Measurements from ENCODE around the gene ACY1.

Gene ACY1

DNA sequence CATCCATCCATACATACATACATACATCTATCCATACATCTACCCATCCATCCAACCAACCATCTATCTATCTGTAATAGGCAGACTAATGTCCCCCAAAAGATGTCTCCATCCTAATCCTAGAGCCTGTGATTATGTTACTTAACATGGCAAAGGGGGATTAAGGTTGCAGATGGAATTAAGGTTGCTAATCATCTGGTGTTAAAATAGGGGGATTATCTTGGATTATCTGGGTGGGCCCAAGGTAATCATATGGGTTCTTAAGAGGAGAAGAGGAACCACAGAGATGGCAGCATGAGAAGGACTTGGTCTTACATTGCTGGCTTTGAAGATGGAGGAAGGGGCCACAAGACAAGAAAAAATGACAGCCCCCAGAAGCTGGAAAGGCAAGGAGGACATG, 27.1 kb downstream of the ACY1 start:
- no peak for DNase-seq

DNA sequence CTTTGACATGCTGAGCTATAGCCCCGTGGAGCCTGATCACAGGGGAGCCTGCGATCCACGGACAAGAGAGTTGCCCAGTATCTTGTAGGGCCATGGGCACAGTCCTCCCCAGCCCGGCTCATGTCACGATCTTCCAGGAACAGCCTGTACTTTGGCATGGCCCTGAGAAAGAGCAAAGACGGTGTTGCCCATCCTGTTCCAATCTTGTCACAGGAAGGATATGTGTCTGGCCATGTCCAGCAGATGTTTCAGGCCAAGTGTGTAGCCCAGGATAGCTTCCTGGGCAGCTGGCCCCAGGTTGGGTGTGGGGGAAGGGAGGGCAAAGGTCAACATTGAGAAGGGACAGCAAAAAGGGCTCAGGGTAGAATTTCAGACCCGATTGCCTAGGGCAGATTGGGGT, 29.4 kb downstream of the ACY1 start:
- DNase-seq: no peak

DNA sequence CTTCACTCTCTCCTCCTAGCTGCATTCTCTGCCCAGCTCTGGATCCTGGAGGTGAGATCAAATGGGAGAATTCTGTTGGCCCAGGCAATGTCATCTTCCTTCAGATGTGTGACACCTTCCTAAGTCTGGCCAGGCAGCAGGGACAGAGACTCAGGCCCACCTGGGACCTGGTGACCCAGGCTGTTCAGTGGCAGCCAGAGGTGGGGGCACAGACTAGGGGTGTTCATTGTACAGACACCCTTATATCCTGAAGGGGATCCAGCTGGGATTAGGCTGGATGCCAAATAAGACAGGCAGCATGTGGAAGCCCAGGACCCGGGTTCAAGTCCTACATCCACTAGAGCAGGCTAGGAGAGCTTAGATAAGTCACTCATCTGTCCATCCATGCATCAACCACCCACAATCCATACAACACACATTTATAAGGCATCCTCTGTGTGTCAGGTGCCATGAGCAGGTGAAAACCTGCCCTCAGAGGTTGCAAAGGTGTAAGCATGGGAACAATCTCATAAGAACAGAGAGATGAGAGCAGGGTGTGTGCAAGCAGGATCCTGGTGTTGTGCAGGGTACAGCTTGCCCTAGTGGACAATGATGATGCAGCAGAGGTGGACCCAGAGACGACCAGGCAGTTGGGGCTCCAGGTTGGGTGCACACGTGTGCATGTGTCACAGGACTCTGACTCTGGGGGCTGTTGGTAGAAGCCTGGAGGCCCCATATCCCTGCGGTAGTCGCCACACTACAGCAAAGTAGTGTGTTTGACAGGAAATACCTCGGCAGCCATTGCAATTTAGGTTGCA, 30.7 kb downstream of the ACY1 start:
- DNase-seq: no peak

- no peak for DNase-seq
Observed at GRCh38 chr3:52014613-52015012, 31.3 kb downstream of the ACY1 start.

- peak; percentile 19 for DNase-seq
Observed at GRCh38 chr3:52015438-52016228, 32.3 kb downstream of the ACY1 start.

DNA sequence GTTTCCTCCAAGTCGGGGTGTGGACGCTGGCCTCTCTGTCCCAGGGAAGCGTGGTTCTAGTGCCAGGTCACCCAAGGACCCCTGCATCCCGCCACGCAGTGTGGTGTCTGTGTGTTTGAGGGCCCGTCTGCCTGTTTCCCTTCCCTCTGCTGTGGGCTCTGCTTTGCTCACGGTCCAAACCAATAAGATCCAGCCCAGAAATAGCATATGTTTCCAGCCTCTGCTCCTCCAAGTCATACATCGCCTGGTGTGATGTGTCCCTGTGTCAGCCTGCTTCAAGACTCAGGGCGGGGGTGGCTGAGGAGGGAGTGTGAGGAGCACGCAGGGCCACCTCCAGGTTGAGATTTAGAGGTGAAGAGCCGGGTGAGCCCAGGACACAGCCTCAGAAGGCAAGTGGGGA, 34.3 kb downstream of the ACY1 start:
- no peak for DNase-seq

DNA sequence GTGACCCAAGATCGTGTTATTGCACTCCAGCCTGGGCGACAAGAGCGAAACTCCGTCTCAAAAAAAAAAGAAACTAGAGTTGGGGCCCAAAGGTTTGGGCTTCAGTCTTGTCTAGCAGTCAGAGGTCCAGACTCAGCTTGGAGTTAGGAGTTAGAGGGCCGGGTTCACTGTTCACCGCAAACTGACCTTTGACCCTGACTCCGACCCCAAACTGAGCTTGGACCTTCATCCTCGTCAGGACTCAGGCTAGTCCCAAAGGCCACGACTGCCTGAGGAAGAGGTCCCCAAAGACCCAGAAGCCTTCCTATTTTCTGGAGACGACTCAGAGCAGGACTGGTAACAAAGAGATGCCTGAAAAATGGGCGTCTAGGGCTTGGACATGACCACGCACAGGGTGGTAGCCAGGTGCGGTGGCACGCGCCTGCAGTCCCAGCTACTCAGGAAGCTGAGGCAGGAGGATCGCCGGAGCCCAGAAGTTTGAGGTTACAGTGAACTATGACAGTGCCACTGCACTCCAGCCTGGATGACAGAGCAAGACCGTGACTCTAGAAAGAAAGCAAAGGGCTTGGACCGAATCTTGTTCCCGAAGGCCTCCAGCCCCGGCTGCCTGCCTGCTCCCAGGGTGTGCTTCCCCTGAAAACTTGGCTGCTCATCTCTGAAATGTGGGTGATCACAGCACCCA, 35.1 kb downstream of the ACY1 start:
- DNase-seq: no peak

DNA sequence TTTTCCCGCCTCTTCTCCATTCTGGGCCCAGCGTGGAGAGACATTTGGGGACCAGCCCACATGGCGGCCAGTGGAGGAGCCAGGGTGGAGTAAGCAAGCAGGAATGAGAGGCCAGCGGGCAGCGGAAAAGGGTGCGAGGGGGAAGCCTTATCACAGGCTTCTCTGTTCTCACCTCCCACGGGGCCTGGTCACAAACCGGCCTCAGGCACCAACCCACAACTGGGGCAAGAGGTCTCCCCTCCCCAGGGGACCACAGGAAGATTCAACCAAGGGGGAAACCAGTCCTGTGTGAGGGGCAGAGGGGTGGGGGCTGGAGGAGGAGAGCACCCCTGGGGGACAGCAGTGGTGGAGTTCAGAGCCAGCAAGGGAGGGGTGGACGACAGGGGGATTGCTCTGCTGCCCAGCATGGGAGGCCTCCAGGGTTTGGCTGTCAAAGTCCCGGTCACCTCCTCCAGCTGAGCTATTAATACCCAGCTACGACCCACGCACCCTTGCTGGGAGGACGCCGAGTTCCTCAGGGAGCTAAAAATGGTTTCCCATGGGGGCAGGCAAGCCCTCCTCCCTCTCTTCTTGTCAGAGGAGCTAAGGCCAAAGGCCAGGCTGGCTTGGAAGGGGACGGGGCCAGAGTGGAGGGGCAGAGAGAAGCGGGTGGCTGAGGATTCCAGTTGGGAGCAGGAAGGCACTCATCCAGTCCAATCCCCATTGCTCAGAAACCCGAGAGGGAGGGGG, 36.2 kb downstream of the ACY1 start:
- DNase-seq: no peak

DNA sequence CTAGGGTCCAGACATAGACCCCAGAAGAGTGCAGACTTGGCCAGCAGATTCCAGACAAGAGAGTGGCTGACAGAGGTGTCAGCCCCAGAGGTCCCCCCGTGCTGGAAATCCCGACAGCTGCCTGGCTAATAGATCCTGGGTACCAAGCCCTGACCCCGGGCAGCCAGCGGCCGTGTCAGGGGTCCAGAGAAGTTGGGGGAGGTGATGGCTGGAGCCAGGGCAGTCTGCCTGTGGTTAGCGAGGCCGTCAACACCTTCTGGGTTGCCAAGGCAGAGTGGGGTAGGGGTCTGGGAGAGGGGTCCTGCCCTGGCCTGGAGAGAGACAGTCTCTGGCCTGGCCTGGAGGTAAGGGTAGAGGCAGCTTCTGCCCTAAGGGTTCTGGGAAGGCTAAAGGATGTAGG, 37.5 kb downstream of the ACY1 start:
- no peak for DNase-seq

DNA sequence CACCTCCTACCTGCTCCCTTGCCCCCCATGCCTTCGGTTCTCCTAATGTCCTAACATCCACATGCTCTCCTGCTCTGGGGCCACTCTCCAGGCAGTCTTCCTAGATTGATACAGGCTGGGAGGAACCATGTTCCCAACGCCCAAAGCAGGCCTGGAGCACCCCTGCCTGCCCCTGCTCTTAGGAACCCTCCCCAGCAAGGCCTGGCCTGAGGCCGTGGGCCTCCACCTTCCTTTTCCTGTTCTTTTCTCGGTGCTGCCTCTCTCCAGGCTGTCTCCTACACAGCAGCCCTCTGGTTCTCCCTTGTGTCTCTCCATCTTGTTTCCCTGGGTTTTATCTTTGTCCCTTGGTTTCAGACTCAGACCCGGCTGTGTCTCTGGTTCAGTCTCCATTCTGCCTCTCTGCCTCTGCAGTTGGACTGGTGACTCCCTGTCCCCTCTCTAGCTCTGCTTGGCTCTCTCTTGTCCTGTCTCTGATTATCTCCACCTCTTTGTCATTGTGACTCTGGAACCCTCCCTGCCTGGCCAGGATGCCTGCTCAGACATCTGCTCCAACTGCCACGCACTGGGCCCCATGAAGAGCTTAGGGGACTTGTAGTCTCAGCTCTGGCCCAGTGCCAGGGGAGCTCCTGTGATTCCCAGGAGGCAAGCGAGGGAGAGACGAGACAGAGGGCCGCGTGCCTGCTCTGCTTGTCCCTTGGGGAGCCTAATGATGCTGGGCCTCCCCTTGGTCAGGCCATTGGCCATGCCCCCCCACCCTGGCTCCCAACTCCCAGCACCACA, 38.3 kb downstream of the ACY1 start:
- peak; percentile 8 for DNase-seq

DNA sequence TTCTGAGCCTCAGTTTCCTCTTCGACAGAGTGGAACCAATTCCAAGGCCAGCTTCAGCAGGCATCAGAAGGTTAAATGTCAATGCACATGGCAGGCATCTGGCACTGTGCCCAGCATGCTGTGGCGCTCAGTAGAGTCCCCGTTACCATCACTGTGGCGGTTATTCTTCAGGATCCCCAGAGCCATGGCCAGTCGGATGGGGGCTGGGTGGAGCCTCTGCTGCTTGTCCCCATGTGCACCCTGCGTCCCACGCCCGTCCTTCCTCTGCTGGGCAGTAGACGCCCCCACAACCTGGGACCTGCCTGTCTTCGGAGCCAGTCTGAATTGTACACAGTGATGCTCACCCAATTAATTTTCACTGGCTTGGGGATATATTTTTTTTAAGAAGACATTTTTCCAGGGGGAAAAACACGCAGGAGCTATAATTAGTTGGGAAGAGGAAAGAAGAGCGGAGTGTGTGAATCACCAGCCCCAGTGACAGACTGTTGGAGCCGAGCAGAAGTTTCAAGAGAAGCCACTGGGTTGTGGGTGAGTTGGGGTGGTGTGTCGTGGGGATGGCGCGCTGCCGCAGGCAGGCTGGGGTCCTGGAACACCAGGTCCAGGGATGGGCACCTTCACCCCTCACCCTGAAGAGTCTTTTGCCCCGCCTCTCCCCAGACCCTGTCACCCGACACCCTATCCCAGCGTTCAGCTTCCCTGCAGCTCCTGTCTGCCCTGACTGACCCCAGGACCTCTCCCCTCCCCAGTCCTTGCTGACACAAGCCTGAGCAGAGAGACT, 39.2 kb downstream of the ACY1 start:
- no peak for DNase-seq

DNA sequence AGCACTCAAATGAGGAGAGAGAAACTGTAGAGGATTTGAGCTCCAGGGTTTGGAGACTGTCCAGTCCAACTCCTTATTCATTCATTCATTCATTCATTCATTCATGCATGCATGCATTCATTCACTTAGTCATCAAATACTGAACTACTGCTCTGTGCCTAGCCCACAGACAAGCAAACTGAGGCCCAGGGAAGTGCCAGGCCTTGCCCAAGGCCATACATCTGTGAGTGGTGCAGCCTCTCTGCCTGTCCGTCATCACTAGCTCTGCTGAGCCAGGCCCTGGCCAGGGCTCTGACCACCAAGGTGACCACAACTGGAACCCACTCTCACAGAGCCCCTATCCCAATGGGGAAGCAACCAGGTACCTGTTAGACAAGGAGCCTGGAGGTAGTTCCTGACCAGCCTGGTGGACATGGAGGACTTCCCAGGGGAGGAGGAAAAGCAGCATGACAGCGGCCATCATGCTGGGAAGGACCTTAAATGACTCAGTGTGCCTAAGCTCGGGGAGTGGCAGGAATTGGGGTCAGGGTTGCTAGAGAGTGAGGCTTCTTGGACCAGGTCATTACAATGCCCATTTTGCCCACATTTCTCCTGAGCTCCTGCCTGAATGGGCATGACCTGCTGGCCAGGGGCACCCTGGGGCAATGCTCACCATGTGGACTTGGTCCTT, 39.9 kb downstream of the ACY1 start:
- no peak for DNase-seq

DNA sequence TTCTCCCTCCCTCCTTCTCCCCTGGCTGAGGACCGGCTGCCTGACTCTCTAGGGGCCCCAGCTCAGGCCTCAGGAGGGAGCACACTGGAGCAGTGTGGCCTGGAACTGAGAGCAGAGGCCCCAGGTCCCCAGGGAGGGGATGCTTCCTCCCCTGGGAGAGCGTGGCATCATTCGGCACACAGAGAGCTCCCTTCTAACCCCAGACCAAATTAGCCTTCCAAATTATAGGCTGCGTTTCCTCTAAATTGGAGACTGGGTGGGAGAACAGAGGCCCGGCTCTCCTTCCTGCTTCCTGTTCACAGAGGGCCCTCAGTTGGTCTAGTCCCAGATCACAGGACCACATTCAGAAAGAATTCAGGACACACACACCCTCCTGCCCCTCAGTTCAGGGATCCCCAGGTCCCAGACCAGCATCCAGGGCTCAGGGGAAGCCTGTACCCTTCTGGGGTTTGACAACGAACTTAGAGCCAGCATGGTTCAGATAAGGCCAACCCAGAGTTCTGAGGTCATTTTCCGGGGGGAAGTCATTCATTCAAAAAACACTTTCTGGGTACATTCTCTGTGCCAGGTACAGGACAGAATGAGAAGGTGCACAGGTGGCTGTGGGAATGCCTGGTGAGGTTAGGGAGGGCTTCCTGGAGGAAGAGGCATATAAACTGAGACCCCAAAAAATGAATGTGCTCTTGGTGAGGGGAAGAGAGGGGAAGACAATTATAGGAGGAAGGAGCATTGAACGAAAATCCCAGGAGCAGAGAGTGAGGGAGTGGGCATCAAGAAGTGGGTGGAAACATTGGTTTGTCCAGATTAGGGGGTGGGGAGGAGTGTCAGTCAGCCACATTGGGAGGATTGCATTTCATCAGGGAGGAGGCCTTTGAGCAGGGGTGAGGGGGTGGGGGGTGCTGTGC, 40.8 kb downstream of the ACY1 start:
- DNase-seq: peak; percentile 25

- DNase-seq: no peak
Observed at GRCh38 chr3:52024765-52025452, 41.6 kb downstream of the ACY1 start.

- DNase-seq: no peak
Observed at GRCh38 chr3:52025453-52025852, 42.1 kb downstream of the ACY1 start.

GRCh38 chr3:52026041-52026440, 42.7 kb downstream of the ACY1 start:
- no peak for DNase-seq

DNA sequence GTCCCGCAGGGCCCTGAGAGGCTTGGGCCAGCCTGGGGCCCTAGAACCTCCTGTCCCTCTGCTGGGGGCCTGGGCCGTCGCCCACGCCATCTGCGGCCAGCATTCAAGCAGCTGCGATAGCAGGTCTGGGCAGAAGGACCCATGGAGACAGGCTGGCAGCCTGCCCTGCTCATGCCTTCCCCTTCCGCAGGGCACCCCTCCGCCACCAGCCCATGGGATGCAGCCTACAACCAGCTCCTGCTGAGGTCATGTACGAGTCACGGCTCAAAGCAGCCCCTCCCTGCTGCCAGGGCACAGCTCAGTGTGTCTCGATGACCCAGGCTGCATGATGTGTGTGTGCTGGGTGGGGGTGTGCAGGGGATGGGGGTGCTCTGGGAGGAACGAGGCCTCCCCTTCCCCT, 45.2 kb downstream of the ACY1 start:
- DNase-seq: no peak

DNA sequence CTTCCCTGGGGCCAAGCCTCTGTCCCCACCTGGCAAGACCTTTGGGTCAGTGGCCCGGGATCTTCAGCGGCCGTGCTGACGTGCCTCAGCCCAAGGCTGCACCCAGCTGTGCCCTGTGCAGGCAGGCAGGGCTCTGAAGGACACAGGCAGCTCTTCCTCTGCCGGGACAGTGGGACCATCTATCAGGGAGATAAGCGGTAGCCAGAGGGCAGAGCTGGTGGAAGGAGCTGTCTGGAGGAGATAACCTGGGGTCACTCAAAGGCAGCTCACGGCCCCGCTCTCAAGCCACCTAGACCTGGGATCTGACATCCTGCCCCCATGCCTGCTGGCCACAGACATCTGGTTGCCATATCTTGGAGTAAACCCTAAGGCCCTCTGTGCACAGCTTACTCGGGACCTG, 45.7 kb downstream of the ACY1 start:
- no peak for DNase-seq

- no peak for DNase-seq
Observed at GRCh38 chr3:52029535-52029934, 46.2 kb downstream of the ACY1 start.
